Muscle layer of duodenum (tissue), 2 donors: ENCODE data around the gene PATZ1.

ENCODE experiments used
- H3K27ac ChIP-seq: one replicate; pipeline ENCODE4 v1.7.0; 2013; ENCODE audit warnings: mild to moderate bottlenecking, low read length
- H3K27me3 ChIP-seq: one replicate; pipeline ENCODE4 v1.7.0; 2013; ENCODE audit warnings: low read depth, mild to moderate bottlenecking, control low read depth, low read length
- H3K36me3 ChIP-seq, 2 donors: one replicate each; pipeline ENCODE4 v1.7.0; 2013; ENCODE audit warnings: low read length in 2 of 2, control low read depth in 1 of 2, mild to moderate bottlenecking in 1 of 2; ENCODE audit not compliant: insufficient read depth in 2 of 2, control insufficient read depth in 1 of 2
- H3K4me1 ChIP-seq, 2 donors: one replicate each; pipeline ENCODE4 v1.7.0; 2013; ENCODE audit warnings: low read length in 2 of 2, mild to moderate bottlenecking in 2 of 2, control low read depth in 1 of 2, moderate library complexity in 1 of 2; ENCODE audit not compliant: insufficient read depth in 2 of 2, control insufficient read depth in 1 of 2
- H3K4me3 ChIP-seq, 2 donors: one replicate each; pipeline ENCODE4 v1.7.0; 2013; ENCODE audit warnings: low read length in 2 of 2, low read depth in 1 of 2, mild to moderate bottlenecking in 1 of 2
- H3K9me3 ChIP-seq, 2 donors: one replicate each; pipeline ENCODE4 v1.7.0; 2013; ENCODE audit warnings: low read length in 2 of 2, control low read depth in 1 of 2, mild to moderate bottlenecking in 1 of 2; ENCODE audit not compliant: control insufficient read depth in 1 of 2
- donor health status: healthy.

Gene PATZ1

DNA sequence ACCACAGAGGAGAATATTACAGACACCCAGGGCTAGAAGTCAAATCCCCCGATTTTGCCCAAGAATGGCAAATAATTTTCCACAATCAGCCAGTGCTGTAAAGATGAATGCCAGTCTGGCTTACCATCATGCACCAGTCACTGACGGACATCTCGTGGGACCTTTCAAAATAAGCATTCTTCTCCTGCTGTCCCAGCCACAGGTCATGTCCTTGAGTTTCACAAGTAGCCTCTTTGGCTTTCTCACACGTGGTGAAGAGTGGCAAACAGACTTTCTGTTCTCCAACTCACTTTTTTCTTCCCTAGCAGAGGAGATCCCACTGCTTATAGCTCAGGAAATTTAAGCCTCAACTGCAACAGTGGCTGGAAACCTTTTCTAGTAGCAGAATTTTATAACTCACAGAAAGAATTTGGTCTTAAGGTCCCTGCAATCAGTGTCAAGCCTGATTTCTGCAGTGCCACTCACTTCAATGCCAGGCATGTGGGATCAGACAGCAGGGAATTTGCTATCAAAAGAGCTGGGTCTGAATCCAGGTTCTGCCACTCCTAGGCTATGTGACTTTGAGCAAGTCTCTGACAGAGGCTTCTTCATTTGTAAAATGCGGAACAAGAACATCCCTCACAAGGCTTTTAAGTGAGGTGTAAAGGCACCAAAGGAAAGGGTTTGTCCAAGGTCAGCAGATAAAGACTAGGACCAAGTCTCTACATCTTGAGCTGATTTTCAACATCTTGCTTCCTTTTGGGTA, 57.5 kb downstream of the PATZ1 start:
- Histone ChIP-seq H3K27ac (peak overlapping the region; percentile 89), H3K4me3 (no peak overlapping the region), H3K4me1 (peaks cover 20 to 52% of the 10 kb centered on the region in 2 donors), H3K36me3 (peaks cover 21 to 36% of the 10 kb centered on the region in 2 donors), H3K27me3 (no peaks in the 10 kb centered on the region), H3K9me3 (no peaks in the 10 kb centered on the region)

GRCh38 chr22:31287818-31288495, 58.2 kb downstream of the PATZ1 start:
- Histone ChIP-seq H3K4me1 (peaks cover 20 to 44% of the 10 kb centered on the region in 2 donors), H3K27ac (peak overlapping the region; percentile 58), H3K4me3 (no peak overlapping the region), H3K36me3 (peaks cover 26 to 43% of the 10 kb centered on the region in 2 donors), H3K9me3 (no peaks in the 10 kb centered on the region), H3K27me3 (no peaks in the 10 kb centered on the region)

DNA sequence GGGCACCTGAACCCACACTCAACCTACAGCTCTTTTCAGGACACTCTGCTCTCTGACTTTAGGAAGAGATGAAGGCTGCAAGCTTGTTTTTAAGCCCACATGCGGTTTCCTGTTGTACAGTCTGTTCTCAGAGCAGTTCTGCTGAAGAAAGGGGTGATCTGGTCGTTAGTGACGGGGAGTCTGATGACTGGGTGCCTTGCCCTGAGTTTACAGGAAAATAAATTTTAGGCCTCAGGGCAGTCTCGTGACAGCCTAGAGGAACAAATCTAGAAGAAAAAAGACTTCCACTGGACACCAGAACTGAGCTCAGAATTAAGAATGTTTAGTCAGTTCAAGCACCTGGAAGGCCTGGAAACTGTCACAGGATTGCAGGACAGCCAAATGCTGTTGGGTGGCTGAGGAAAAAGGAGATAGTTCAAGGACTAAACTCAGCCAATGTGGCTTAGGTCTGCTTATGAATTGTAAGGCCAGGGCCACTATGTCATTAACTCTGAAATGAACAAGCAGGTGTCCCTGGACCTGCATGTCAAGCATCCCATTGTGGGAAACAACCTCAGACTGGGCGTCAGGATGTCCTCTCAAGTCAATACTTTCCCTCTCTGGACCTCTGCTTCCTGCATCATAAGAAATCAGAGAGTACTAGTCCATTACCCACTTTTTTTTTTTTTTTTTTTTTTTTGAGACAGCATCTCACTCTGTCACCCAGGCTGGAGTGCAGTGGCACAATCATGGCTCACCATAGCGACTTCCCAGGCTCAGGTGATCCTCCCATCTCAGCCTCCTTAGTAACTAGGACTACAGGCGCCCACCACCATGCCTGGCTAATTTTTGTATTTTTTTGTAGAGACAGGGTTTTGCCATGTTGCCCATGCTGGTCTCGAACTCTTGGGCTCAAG, 59.5 kb downstream of the PATZ1 start:
- Histone ChIP-seq H3K27ac (peak overlapping the region; percentile 62), H3K36me3 (peaks cover 39 to 56% of the 10 kb centered on the region in 2 donors)

DNA sequence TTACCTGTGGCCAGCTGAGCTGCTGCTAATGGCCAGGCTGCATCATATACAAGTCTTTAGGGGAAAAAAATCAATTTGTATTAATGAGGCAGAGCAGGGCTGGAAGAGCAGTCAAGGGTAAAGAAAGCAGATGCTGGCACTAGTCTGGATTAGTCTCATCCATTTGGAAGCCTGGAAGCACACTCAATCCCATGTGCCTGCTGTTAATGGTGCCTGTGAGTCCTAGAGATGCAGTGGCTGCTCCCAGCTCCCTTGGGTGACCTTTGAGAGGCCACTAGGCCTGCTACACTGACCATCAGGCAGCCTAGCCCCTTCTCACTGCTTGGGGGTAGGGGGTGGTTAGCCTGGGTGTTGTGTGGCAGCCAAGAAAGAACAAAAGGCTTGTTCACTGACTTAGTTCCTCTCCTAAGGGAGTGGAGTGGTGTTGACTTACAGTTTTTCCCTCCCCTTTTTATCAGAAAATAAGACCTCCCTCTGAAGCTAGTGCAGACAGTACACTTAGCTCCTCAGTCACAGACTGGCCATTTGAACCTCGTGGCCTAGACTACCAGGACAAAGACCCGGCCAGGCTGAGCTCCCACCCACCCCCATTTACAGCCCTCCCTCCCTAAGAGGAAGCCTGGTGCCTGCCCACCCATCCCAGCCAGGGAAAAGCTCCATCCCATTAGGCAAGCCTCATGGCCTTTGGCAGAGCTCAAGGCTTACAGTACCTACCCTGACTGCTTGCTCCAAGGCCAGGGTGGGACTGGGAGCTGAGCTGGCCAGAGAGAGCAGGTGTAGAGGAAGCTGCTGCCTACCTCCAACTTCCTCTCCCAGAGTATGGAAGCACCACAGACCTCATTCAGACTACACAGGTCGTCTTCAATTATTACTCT, 61.6 kb downstream of the PATZ1 start:
- Histone ChIP-seq H3K36me3 (peaks cover 51 to 73% of the 10 kb centered on the region in 2 donors), H3K27ac (peak overlapping the region; percentile 35), H3K4me1 (peaks cover 17 to 27% of the 10 kb centered on the region in 2 donors), H3K9me3 (no peaks in the 10 kb centered on the region), H3K4me3 (no peak overlapping the region), H3K27me3 (no peaks in the 10 kb centered on the region)

More for the DNA sequence above, 59.5 kb downstream of the PATZ1 start:
- Histone ChIP-seq H3K9me3 (no peaks in the 10 kb centered on the region), H3K4me1 (peaks cover 20 to 34% of the 10 kb centered on the region in 2 donors), H3K27me3 (no peaks in the 10 kb centered on the region), H3K4me3 (no peak overlapping the region)

GRCh38 chr22:31282748-31283468, 63.2 kb downstream of the PATZ1 start:
- Histone ChIP-seq H3K4me3 (no peak overlapping the region), H3K9me3 (no peaks in the 10 kb centered on the region), H3K27me3 (no peaks in the 10 kb centered on the region), H3K27ac (no peak overlapping the region), H3K4me1 (peaks cover 4 to 10% of the 10 kb centered on the region in 2 donors), H3K36me3 (peaks cover 58 to 73% of the 10 kb centered on the region in 2 donors)

DNA sequence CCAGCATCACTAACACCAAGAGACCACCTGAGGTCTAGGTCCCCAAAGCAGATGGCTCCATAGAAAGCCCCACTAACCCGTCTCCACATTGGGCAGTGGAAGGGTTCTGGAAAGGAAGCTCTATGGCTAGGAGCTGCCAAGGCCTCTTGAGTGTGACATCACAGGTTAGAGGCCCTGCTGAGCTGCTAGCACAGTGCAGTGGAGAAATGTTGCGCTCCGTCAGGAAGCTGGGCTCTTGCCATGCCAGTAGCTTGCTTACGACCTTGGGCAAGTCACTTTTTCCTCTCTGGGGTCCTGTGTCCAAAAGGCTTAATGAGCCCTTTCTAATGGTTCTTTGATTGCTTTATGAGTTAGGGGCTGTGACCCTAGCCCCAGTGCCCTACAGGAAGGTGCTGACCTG, 64.4 kb downstream of the PATZ1 start:
- H3K27me3 ChIP-seq = no peaks in the 10 kb centered on the region
- no peaks in the 10 kb centered on the region for H3K9me3 ChIP-seq
- peaks cover 3 to 9% of the 10 kb centered on the region in 2 donors for H3K4me1 ChIP-seq
- H3K4me3 ChIP-seq = no peak overlapping the region
- peaks cover 57 to 73% of the 10 kb centered on the region in 2 donors for H3K36me3 ChIP-seq
- no peak overlapping the region for H3K27ac ChIP-seq

DNA sequence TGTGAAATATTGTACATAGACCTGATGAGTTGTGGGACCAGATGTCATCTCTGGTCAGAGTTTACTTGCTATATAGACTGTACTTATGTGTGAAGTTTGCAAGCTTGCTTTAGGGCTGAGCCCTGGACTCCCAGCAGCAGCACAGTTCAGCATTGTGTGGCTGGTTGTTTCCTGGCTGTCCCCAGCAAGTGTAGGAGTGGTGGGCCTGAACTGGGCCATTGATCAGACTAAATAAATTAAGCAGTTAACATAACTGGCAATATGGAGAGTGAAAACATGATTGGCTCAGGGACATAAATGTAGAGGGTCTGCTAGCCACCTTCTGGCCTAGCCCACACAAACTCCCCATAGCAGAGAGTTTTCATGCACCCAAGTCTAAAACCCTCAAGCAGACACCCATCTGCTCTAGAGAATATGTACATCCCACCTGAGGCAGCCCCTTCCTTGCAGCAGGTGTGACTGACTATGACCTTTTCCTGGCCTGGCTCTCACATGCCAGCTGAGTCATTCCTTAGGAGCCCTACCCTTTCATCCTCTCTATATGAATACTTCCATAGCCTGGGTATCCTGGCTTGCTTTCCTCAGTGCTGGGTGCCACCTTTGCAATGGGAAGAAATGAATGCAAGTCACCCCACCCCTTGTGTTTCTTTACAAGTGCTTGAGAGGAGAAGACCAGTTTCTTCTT, 66.2 kb downstream of the PATZ1 start:
- H3K4me1 ChIP-seq = peaks cover 0 to under 1% of the 10 kb centered on the region in 2 donors
- peaks cover 57 to 71% of the 10 kb centered on the region in 2 donors for H3K36me3 ChIP-seq
- H3K4me3 ChIP-seq = no peak overlapping the region
- H3K9me3 ChIP-seq = no peaks in the 10 kb centered on the region
- no peak overlapping the region for H3K27ac ChIP-seq
- H3K27me3 ChIP-seq = no peaks in the 10 kb centered on the region

- no peaks in the 10 kb centered on the region for H3K4me1 ChIP-seq
- no peaks in the 10 kb centered on the region for H3K9me3 ChIP-seq
- H3K4me3 ChIP-seq = no peak overlapping the region
- H3K27ac ChIP-seq = peak overlapping the region; percentile 22
- peaks cover 55 to 70% of the 10 kb centered on the region in 2 donors for H3K36me3 ChIP-seq
- no peaks in the 10 kb centered on the region for H3K27me3 ChIP-seq
Observed at GRCh38 chr22:31279327-31279669, 66.8 kb downstream of the PATZ1 start.

GRCh38 chr22:31278626-31279326, 67.4 kb downstream of the PATZ1 start:
- H3K4me1 ChIP-seq = no peaks in the 10 kb centered on the region
- H3K27ac ChIP-seq = peak overlapping the region; percentile 22
- peaks cover 55 to 69% of the 10 kb centered on the region in 2 donors for H3K36me3 ChIP-seq
- no peaks in the 10 kb centered on the region for H3K9me3 ChIP-seq
- no peak overlapping the region for H3K4me3 ChIP-seq
- no peaks in the 10 kb centered on the region for H3K27me3 ChIP-seq
